ENCODE results near the gene CYP3A5. TPM values are rescaled to one million over a fixed set of nuclear protein-coding genes. Genes with fewer than 3 reads are reported as not detected.

The CYP3A5 gene
- total RNA-seq, 1 experiment from 2014 or later = not detected

- H3K56ac ChIP-seq (ENCODE audit: insufficient read length, low read depth, low read length) = no peak overlapping the region
- H3K79me2 ChIP-seq (ENCODE audit: insufficient read depth, low read length) = no peaks in the 10 kb centered on the region
- no peak overlapping the region for H3K4ac ChIP-seq (ENCODE audit: low read depth, low read length)
- no peak overlapping the region for H2BK5ac ChIP-seq (ENCODE audit: insufficient read length, low read length)
- no peak overlapping the region for H4K8ac ChIP-seq (replicated peaks; ENCODE audit: insufficient read length, low read depth, low read length)
- H4K5ac ChIP-seq (ENCODE audit: insufficient read length, low read depth, low read length) = peak overlapping the region; percentile 36
- H2BK120ac ChIP-seq (ENCODE audit: low read depth, low read length, poor library complexity, severe bottlenecking) = no peak overlapping the region
- H2AK5ac ChIP-seq (ENCODE audit: insufficient read length, low read length) = no peak overlapping the region
- H3K18ac ChIP-seq (ENCODE audit: insufficient read length, low read depth, low read length) = peak overlapping the region; percentile 83
- H3K27ac Mint-ChIP-seq = peak overlapping the region in 2 of 3 experiments; percentile 65 to 83; a peak in 6 of 7 replicates
- H2BK12ac ChIP-seq (ENCODE audit: insufficient read length, low read depth, low read length) = no peak overlapping the region
- peak overlapping the region; percentile 65 for H2AFZ ChIP-seq (ENCODE audit: low read length)
- no peak overlapping the region for H3K27ac ChIP-seq (ENCODE audit: insufficient read length, low read depth, low read length)
- peak; percentile 86 for DNase-seq
- no peaks in the 10 kb centered on the region for H3K36me3 Mint-ChIP-seq (ENCODE audit: insufficient read depth in 1 of 3, low read depth in 3 of 3)
- no peak overlapping the region for H3T11ph ChIP-seq (ENCODE audit: low read length)
- H3K9me3 Mint-ChIP-seq = no peaks in the 10 kb centered on the region; a peak in 2 of 5 replicates
- H3K9me3 ChIP-seq (ENCODE audit: control insufficient read depth, low read depth, low read length) = no peaks in the 10 kb centered on the region
- no peak overlapping the region for H3K4me2 ChIP-seq (ENCODE audit: insufficient read depth, insufficient read length, low read length)
- H3K23ac ChIP-seq (ENCODE audit: insufficient read length, low read depth, low read length) = no peak overlapping the region
- H3K79me1 ChIP-seq (ENCODE audit: insufficient read depth, low read depth, low read length, poor library complexity, severe bottlenecking) = no peaks in the 10 kb centered on the region
- no peak overlapping the region for H2BK15ac ChIP-seq (ENCODE audit: low read depth, low read length)
- H3K27me3 Mint-ChIP-seq (ENCODE audit: low read depth) = peaks cover 14% of the 10 kb centered on the region
- peaks cover 18 to 21% of the 10 kb centered on the region in 2 experiments for H3K4me1 Mint-ChIP-seq
- no peak overlapping the region for H4K91ac ChIP-seq (ENCODE audit: insufficient read length, low read depth, low read length)
- no peak overlapping the region for H3K9ac ChIP-seq (ENCODE audit: extremely low read depth, insufficient read length, low read length)
- H2BK20ac ChIP-seq (ENCODE audit: low read depth, low read length, poor library complexity, severe bottlenecking) = no peak overlapping the region
- peaks cover 2% of the 10 kb centered on the region; the same call in 1 of the 2 replicates for H3K4me1 ChIP-seq (ENCODE audit: insufficient read depth, low read length)
- no peaks in the 10 kb centered on the region for H4K20me1 ChIP-seq (ENCODE audit: control insufficient read depth, insufficient read depth, insufficient read length)
- no peaks in the 10 kb centered on the region; the same call in 1 of the 2 replicates for H3K27me3 ChIP-seq (ENCODE audit: insufficient read depth, low read length)
- WGBS (ENCODE audit: extremely low coverage, insufficient read length, low lambda C conversion rate) = no CpG with 5 or more reads among the region's 9 CpGs
- H3K14ac ChIP-seq (ENCODE audit: insufficient read depth, low read length) = no peak overlapping the region; the same call in 1 of the 2 replicates
- H3K23me2 ChIP-seq (ENCODE audit: insufficient read length, low read depth, low read length, poor library complexity, severe bottlenecking) = no peaks in the 10 kb centered on the region
- H3K4me3 Mint-ChIP-seq = peak overlapping the region in 1 of 2 experiments; percentile 12; a peak in 1 of 5 replicates
- TF ChIP-seq CTCF (conservative IDR thresholded peaks at IDR 0.05) = no peak
Observed at GRCh38 chr7:99693427-99694200, 13.8 kb upstream of the CYP3A5 start.
